HG02970 (cell line): ENCODE measurements around the gene ACSL1.

Experiments
- ATAC-seq: cut with Tn5 transposase; IDR thresholded peaks from one replicate; pipeline ENCODE4 v1.9.1; 2021; ENCODE audit warnings: mild to moderate bottlenecking, moderate library complexity, moderate number of reproducible peaks; ENCODE audit not compliant: unreplicated experiment, low FRiP score

ACSL1 gene, protein sequence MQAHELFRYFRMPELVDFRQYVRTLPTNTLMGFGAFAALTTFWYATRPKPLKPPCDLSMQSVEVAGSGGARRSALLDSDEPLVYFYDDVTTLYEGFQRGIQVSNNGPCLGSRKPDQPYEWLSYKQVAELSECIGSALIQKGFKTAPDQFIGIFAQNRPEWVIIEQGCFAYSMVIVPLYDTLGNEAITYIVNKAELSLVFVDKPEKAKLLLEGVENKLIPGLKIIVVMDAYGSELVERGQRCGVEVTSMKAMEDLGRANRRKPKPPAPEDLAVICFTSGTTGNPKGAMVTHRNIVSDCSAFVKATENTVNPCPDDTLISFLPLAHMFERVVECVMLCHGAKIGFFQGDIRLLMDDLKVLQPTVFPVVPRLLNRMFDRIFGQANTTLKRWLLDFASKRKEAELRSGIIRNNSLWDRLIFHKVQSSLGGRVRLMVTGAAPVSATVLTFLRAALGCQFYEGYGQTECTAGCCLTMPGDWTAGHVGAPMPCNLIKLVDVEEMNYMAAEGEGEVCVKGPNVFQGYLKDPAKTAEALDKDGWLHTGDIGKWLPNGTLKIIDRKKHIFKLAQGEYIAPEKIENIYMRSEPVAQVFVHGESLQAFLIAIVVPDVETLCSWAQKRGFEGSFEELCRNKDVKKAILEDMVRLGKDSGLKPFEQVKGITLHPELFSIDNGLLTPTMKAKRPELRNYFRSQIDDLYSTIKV

DNA sequence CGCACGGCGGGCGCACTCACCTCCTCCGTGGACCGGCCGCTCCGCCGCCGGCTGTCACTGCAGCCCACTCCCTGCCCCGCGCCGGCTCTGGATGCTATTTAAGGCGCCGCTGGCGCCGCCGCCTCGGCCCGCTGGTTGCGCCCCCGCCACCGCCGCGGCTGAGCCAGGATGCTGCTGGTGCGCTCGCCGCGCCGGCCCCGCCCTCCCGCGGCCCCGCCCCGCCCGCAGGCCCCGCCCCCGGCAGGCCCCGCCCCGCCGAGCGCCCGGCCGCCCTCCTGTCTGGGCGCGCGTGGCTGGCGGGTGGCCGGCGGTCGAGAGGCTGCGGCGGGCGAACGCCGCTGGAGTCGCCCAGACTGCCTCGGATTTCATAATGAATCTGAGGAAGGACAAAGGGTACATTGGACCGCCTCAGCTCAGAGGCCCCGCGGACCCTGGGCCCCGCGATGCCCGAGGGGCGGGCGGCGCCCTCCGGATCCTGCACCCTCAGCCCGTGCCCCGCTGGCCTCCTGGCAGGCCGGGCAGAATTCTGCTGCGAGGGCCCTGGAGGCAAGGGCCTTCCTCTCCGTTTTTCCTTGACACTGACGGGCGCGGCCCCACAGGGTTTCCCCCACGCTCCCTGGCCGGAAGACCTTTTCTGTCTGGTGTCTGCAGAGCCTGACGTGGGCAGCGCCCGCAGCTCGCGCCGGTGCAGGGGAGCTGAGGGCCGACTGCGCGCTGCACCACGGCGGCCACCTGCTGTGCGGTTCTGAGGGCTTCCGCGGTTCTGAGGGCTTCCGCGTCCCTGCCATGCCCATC lies at the start of gene ACSL1:
TSS of gene ACSL1 (minus strand) at position 73 of the 795 bp plus-strand sequence. CDS start 22,454 bp downstream, outside the sequence.
- ATAC-seq: peak; percentile 71

DNA sequence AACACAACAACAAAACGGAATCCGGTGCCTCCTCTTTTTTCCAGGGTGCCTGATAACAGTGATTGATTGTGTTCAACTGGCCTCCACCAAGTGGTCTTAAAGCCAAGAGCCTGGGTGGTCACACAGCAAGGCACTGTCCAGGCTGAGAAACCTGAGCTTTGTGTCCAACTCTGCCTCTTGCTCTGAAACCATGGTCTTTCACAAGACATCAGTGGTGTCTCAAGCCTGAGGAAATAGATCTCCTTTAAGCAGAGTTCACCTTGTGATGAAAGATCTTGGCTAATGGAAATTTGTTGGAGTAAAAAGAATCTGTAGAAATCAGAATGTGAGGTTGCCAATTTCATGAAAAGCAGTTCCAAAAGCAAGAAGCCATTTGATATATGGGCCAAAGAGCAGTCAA lies 47.3 kb upstream of the ACSL1 start:
- no peak for ATAC-seq

DNA sequence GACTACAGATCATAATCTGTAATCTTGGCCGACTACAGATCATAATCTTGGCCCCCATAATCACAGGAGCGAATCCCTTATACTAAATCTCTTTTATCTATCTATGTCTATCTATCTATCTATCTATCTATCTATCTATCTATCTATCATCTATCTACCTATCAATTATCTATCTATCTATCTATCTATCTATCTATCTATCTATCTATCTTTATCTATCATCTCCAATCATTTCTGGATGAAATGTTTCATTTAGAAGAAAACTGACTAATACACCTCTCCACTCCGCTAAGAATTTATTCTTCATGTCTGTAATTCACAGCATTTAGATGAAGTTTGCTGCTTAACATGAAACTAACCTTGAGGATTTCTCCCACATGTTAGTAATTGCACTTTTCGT lies 45.0 kb upstream of the ACSL1 start:
- ATAC-seq: no peak

DNA sequence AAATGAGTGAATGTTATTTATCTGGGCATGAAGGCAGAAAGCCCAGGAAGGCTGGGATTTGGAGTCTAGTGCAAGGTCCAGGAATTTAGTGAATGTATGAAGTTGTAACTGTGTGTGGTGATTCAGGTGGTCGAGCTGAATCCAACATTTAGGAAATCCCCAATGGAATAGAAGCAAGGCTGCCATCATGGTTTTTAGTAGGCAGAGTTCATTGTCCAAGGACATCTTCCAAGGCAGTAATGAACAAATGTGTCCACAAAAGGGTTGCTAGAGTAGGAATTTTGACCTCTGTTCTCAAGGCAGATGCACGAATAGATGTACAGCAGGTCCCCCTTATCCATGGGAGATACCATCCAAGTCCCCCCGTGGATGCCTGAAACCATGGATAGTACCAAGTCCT lies 42.9 kb upstream of the ACSL1 start:
- ATAC-seq: no peak

DNA sequence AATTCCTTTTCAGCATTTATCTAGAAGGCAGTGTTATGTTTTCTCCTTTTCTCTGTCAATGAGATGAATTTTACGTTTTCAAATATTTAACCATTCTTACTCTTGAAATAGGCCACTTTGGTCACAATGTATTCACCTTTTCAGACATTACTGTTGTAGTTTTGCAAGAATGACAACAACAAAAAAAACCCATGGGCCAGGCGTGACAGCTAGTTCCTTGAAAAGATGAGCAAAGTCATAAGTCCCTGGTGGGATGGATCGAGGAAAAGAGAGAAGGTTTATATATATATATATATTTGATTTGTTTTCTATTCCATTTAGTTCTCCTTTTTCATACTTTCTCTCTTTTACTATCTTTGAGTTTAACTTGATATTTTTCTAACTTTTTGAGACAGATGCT lies 38.1 kb upstream of the ACSL1 start:
- ATAC-seq: no peak

DNA sequence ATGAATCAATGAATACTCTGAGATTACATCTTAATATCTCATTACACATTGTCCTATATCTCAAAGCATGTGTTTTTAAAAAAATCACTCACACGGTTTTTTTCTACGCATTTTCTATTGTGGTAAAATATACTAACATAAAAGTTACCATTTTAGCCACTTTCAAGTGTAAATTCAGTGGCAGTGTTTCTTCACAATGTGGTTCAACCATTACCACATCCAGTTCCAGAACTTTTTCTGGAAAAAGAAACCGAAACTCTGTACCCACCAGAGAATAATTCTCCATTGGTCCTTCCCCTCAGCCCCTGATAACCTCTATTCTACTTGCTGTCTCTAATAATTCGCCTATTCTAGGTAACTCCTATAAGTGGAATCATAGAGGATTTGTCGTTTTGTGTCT lies 35.3 kb upstream of the ACSL1 start:
- no peak for ATAC-seq

DNA sequence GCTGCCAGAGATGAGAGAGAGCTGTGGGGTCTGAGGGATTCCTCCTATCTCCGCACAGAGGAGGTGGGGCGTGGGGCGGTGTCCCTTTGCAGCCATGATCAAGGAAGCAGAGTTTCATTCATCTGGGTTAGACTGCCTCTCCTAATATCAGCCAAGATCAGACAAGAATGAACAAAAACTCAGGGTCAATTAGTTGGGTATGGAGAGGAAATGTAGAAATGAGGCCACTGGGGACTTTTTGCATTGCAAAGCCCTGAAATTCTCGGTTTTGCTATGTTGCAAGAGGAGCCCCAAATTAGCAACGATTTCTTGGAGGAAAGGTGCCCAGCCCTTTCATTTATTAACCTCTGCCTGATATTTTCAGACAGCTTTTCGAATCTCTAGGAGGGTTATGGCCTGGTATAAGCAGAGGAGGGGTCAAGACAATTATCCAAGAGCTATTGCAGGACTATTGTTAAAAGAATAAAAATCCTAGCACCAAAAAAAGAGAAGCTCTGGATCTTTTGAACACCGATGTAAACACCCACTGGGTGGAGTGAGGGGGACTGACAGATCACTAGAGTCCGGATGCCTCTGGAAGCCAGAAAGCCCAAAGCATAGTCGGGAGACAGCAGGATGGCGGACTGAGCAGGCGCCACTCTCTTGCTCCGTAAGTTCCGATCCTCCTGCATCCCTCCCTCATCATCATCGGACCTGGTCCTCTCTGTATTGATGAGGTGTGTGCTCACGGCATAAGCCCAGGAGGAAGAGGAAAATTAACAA lies 34.4 kb upstream of the ACSL1 start:
- ATAC-seq: peak; percentile 49

DNA sequence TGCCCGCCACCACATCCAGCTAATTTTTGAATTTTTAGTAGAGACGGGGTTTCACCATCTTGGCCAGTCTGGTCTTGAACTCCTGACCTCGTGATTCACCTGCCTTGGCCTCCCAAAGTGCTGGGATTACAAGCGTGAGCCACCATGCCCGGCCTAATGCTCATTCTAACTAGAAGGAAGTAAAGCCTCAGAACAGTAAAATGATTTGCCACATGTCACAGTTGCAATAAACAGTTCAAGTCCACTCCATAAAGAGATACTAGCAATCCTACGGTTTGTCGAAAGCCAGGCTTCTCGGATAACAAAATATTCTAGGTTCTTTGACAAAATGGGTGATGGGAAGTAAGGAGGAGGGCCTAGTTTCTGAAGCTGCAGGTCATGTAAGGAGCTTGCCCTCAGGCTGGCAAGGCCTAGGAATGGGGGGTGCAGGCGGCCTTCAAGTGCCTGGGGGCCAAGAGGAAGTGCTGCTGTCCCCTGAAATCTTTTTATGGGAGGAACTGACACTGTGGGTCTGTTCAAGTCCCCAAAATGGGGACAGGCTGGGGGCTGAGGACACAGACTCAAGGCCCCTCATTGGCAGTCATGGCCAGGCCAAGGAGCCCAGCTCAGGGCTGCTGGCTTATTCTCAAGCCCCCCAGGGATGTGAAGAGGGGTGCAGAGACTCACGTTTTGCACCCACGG lies 31.8 kb upstream of the ACSL1 start:
- no peak for ATAC-seq

DNA sequence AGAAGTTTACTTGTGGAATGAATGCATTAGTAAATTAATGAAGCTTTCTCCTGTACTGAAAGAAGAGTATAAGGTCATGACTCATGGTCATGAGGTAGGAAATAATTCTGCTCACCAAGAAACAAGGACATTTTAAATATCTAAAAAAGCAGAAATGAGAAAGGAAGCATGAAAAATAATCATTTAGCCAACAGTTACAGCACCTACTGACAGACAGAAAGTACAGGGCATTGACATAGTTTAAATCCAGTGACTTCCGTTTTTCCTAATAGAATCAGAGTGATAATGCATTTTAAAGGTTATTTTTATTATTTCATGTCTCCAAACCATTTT lies 30.5 kb upstream of the ACSL1 start:
- no peak for ATAC-seq

DNA sequence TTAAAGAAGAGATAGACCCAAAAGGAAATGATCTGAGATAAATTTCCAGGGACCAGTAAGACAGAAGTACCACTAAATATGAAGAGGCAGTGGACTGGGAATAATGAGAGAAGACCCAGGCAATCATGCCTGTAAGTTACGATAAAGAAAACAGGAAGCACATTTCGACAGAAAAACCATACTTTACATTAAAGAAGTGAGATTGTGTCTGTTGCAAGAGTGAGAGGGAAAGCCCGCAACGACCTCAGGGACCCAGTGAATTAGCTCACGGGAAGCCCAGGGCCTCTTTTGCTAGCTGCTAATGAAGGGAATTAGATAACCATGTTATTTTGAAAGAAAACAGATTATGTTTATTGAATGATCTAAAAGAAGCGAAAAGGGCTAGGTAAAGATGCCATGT lies 28.9 kb upstream of the ACSL1 start:
- ATAC-seq: no peak

DNA sequence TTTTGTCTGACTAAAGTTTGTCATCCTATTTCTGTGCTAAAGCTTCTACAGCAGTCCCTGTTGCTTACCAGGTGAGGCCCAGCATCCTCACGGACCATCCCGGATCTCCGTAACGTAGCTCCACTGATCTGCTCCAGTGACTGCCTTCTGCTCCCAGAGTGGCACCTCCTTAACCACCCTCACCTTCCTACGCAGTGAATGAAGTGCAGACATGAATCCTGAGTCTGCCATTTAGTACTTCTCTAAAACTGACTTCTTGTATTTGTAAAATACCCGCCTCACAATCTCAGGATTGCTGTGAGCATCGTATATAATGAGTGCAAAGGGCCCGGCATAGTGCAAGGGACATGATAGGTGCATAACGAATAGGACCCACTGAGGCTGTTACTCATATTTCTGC lies 27.7 kb upstream of the ACSL1 start:
- no peak for ATAC-seq

DNA sequence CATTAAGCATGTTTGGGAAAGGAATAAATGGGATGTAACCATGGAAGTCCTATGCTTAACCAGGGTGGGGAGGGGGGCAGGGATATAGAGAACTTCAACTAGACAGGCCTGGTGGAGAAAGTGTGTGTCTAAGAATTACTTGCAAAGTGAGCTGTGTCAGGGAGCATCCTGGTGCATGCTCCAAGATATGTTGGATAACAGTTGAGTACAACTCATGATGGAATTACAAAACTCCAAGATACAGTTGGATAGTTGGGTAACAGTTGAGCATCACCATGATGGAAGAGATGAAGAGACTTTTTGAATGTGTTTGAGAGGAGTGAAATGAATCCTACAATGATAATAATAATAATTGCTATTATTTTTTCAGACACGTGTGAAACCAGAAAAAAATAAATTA lies 26.1 kb upstream of the ACSL1 start:
- no peak for ATAC-seq

DNA sequence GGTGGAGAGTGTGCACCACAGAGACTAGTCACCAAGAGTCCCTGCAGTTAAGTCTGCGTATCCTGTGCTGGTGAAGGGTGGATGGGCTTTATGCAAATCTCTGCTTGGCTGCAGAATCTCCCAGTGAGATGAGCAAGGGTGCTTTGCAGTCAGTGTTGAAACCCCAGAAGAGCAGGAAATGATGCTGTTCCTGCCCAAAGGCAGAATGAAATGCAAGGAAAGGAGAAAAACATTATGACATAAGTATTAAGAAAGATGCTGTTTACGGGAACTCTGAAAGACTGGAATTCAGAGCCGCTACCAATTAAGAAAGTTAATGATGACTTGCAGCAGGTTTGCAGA lies 25.4 kb upstream of the ACSL1 start:
- peak; percentile 43 for ATAC-seq

DNA sequence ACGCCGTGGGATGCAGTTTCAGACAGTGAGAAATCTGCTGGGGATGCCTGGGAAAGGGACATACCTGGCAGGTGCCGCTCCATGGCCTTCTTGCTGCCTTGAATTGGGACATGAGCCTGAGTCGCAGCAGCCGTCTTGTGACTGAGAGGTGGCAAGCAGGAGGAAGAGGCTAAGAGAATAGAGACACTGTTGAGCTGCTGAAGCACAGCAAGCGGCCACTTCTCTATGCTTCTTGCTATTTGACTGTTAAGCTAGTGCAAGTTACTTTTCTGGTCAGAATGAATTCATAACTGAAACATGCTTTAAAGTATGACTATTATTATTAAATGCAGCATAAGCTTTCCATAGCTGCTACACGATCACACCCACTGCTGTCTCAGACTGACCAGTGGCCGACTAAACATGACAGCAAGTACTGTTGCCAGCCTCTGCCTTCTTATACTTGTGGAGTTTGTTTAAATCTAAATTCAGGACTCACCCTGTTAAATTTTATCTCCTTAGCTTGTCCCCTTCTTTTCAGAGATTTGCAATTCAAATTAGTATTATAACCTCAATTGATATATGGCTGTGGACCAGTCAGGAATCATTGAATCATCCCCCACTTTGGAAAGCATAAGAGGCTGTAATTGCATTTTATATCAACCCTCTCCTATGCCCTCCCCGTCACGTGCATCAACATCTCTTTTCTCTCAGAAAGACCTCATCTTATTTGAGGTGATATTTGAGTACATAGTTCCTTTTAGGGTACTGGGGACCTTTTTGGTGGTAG lies 24.8 kb upstream of the ACSL1 start:
- ATAC-seq: peak; percentile 22

DNA sequence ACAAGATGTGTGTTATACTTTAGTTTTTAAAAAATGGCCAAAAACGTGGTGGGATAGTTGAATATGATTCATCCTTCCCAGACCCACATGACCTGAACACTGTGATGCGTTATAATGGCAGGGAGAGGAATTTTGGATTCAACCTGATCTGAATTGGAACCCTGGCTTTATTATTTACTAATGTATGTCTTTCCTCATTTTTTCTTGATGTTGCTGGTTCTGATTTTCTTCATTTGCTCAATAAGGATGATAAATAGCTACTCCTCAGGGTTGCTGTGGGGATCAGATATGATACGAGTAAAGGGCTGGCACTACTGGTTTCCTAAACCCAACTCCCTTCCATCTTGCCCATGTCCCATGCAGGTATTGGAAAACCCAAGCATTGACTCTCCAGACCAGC lies 24.2 kb upstream of the ACSL1 start:
- no peak for ATAC-seq

DNA sequence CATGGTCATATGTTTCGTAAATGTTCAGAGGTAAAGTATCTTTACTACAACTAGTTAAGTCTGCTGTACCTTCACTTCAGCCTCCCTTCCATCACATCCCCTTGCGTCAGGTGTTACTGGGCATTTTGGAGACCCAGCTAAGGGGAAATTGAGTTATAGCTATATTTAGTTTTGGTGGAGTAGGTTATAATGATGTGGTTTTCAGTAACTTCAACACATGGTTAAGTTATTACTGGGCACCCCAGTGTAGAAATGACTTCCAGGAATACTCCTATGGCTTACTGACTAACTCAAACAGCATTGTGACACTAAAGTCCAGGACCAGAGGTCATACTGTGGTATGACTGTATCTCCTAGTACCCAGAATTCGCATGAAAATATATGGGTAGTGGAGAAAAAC lies 23.4 kb upstream of the ACSL1 start:
- no peak for ATAC-seq

DNA sequence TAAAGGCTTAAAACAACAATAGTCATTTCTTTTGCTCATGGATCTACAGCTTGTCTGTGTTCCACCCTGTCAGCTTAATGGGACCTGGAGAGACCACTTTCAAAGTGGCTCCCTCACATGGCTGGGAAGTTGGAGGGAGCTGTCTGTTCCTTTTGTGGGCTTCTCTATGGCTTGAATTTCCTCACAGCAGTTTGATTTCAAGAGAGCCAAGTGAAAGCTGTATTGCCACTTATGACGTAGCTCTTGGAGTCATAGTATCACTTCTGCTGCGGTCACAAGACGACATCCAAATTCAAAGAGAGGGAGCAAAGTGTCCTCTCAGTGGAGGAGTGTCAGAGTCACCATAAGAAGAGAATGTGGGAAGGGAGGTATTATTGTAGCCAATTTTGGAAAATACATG lies 22.7 kb upstream of the ACSL1 start:
- ATAC-seq: no peak

DNA sequence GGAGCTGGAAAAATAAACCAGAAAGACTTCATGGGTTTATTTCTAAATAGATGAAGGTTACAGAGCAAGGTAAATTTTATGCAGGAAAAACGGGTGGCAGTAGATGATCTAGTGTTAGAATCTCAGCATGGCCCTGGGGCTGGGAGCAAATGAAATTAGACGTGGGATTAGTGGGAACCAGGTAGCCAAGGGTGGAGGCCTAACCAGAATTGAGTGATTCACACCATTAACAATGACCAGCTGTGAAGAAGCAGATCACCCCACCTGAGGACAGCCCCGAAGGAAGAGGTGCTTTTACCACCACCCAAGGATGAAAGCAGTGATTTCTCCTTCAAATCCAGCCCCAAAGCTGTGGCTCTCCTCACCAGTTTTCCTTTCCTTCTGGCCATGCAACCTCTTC lies 20.8 kb upstream of the ACSL1 start:
- no peak for ATAC-seq

DNA sequence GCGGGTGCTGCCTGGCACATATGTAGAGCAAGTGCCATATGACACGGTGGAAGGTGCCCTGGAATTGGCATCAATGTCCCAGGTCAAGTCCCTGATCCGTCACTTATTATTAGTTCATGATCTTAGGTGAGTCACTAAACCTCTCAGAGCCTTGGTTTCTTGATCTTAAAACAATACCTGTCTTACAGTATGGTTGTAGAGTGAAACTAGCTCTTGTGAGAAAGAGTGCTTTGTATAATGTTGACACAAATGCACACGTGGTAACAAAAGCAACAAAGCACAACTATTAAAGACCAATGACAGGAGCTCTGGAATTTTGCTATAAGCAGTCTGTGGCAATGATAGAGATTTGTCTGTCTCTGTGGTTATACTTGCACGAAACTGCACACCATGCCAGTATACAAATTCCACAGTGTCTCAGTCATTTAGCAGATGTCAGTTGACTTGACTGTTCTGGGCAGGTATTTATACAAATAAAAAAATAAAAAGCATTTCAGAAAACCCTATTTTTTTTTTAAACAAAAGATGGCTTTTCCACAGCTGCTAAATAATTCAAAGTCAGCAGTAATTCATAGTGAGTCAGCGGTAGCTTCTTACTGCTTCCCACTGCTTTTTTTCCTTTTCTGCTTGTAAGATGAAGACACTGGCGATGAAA lies 19.7 kb upstream of the ACSL1 start:
- ATAC-seq: no peak
